PC-9 (cell line): Measurements from ENCODE around the gene TBC1D5. TPM values are rescaled to one million over a fixed set of nuclear protein-coding genes. Genes with fewer than 3 reads are reported as not detected.

Source experiments
- BruUV-seq: library from RNA; stranded (reverse); fragments of 400-500 nt; replicated peaks from 2 replicates; lab custom pipeline; 2021; lab: Mats Ljungman, UMichigan
- CTCF ChIA-PET: fragments of 300-600 bp; sonication (Branson Sonifier 250); formaldehyde crosslinking; loops from one replicate; lab custom pipeline; 2022; ENCODE audit warnings: antibody characterized with exemption; lab: Charles Lee
- POLR2A ChIA-PET: fragments of 300-600 bp; sonication (Branson Sonifier 250); formaldehyde crosslinking; loops from one replicate; lab custom pipeline; 2022; ENCODE audit warnings: antibody characterized with exemption; ENCODE audit not compliant: unreplicated experiment; lab: Charles Lee
- DNase-seq, 2 experiments: peaks; one replicate each; pipeline versions ENCODE4 v3.0.0 to v3.0.0-alpha.2; 2015 to 2022; ENCODE audit warnings: mixed read lengths in 1 of 2
- H2AFZ ChIP-seq: fragments of 200-600 bp; sonication (generic); 2 replicates; pipeline ENCODE4 v1.8.1; 2017; ENCODE audit warnings: antibody characterized with exemption
- H3F3A ChIP-seq: fragments of 200-600 bp; sonication (generic); 2 replicates; pipeline ENCODE4 v1.8.1; 2017; ENCODE audit warnings: antibody characterized with exemption, mild to moderate bottlenecking, low read depth; ENCODE audit not compliant: insufficient read depth
- H3K27ac ChIP-seq: fragments of 200-600 bp; sonication (generic); 2 replicates; pipeline ENCODE4 v1.6.1; 2016; ENCODE audit warnings: mixed run types
- H3K27me3 ChIP-seq: fragments of 200-600 bp; sonication (generic); 2 replicates; pipeline ENCODE4 v1.6.1; 2016; ENCODE audit warnings: low read depth, mixed run types; ENCODE audit not compliant: insufficient read depth
- H3K36me3 ChIP-seq: fragments of 200-600 bp; sonication (generic); 2 replicates; pipeline ENCODE4 v1.6.1; 2016; ENCODE audit warnings: low read depth, mixed run types
- H3K4me1 ChIP-seq: fragments of 200-600 bp; sonication (generic); replicated peaks from 2 replicates; pipeline ENCODE4 v1.6.1; 2016; ENCODE audit warnings: mixed run types; ENCODE audit not compliant: insufficient read depth
- H3K4me2 ChIP-seq: fragments of 200-600 bp; sonication (generic); 2 replicates; pipeline ENCODE4 v1.6.1; 2017; ENCODE audit warnings: mixed run types
- H3K4me3 ChIP-seq: fragments of 200-600 bp; sonication (generic); 2 replicates; pipeline ENCODE4 v1.6.1; 2016; ENCODE audit warnings: mixed run types
- H3K79me2 ChIP-seq: fragments of 200-600 bp; sonication (generic); 2 replicates; pipeline ENCODE4 v1.6.1; 2017; ENCODE audit warnings: low read depth, mixed run types
- H3K9me2 ChIP-seq: fragments of 200-600 bp; sonication (generic); 2 replicates; pipeline ENCODE4 v1.8.1; 2017; ENCODE audit warnings: mild to moderate bottlenecking; ENCODE audit not compliant: insufficient read depth
- H3K9me3 ChIP-seq: fragments of 200-600 bp; sonication (generic); 2 replicates; pipeline ENCODE4 v1.8.1; 2016; ENCODE audit warnings: low read depth; ENCODE audit not compliant: insufficient read depth
- H4K20me1 ChIP-seq: fragments of 200-600 bp; sonication (generic); 2 replicates; pipeline ENCODE4 v1.8.1; 2017; ENCODE audit not compliant: insufficient read depth
- EZH2 ChIP-seq: fragments of 200-600 bp; sonication (generic); IDR thresholded peaks from 2 replicates; pipeline ENCODE4 v1.8.0; 2017; ENCODE audit warnings: antibody characterized with exemption, low read depth
- intact Hi-C: fragments of 100-400 bp; cut with micrococcal nuclease; formaldehyde crosslinking; loops from one replicate; pipeline ENCODE4 v1.10.0; 2022; ENCODE audit not compliant: unreplicated experiment
- total RNA-seq: library from RNA; stranded (reverse); gene quantifications from 2 replicates; pipeline ENCODE4 v1.2.3, GENCODE V29; 2021
- TF ChIP-seq, protein P1 (sequence below): fragments of 200-600 bp; sonication (generic); conservative IDR thresholded peaks from 2 replicates; pipeline ENCODE4 v1.6.1; 2017; ENCODE audit warnings: mixed run types, antibody characterized with exemption, mild to moderate bottlenecking, moderate library complexity

TBC1D5 gene
- total RNA-seq, 1 experiment from 2014 or later, result 54.0 TPM

DNA sequence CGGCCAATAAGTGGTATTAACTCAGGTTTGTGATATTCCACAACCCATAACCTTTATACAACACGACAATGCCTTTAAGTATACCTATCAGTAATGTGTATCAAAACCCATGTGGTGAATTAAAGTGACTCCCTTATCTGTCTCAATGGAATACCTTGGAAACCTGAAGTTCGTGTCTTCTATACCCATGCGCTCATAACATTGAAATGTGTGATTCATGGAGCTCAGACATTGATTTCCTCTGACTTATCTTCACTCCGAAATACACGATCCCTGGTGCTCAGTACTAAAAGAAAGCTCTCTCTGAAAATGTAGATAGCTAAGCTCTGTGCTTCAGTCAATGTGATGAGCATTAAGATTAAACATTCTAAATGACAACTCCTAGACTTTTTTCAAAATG, 140.3 kb downstream of the TBC1D5 start:
- POLR2A ChIA-PET, result interaction anchor here (0.6 kb wide), 1 partner anchor 37 kb away, joined by 3 read pairs; no protein-coding TSS in a partner anchor
- H3K4me1 ChIP-seq, result peaks cover 14% of the 10 kb centered on the region
- H3K27me3 ChIP-seq, result no peaks in the 10 kb centered on the region
- BruUV-seq, result no TSS peak
- no peaks in the 10 kb centered on the region for H3K9me2 ChIP-seq
- no peak overlapping the region for H3K4me2 ChIP-seq
- no peak overlapping the region for H3K27ac ChIP-seq
- H3F3A ChIP-seq, result peaks cover 8% of the 10 kb centered on the region; the same call in 1 of the 2 replicates
- H3K4me3 ChIP-seq, result no peak overlapping the region
- H2AFZ ChIP-seq, result no peak overlapping the region
- CTCF ChIA-PET, result no interaction called here
- H3K9me3 ChIP-seq, result no peaks in the 10 kb centered on the region
- H3K36me3 ChIP-seq, result no peaks in the 10 kb centered on the region
- no peak for DNase-seq
- intact Hi-C loops, result no loop called here
- H3K79me2 ChIP-seq, result peaks cover 4% of the 10 kb centered on the region; the same call in 1 of the 2 replicates
- TF ChIP-seq EZH2, result no peak
- H4K20me1 ChIP-seq, result no peaks in the 10 kb centered on the region

DNA sequence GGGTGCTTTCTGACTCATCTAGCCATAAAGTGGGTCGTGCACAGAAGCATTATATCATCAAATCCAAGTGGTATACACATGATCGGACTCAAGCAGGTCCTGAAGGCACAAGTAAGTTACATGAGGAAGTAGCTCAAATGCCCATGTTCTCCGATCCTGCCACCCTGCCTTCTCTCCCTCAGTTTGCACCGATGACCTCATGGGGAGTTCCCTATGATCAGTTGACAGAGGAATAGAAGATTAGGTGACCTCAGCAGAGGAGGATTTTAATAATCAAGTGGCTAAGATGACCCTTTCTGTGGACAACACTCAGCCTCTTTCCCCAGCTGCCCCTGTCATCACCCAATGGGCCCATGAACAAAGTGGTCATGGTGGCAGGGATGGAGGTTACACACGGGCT, 149.5 kb downstream of the TBC1D5 start:
- intact Hi-C loops, result no loop called here
- Histone ChIP-seq H3K79me2 (no peaks in the 10 kb centered on the region), H2AFZ (no peak overlapping the region), H3K4me2 (no peak overlapping the region), H3K9me2 (no peaks in the 10 kb centered on the region), H3K9me3 (peaks cover 4% of the 10 kb centered on the region), H3F3A (no peaks in the 10 kb centered on the region), H3K4me3 (no peak overlapping the region), H3K27ac (no peak overlapping the region), H3K27me3 (no peaks in the 10 kb centered on the region), H4K20me1 (no peaks in the 10 kb centered on the region; the same call in 1 of the 2 replicates), H3K36me3 (peaks cover 4% of the 10 kb centered on the region; the same call in 1 of the 2 replicates), H3K4me1 (no peaks in the 10 kb centered on the region)
- DNase-seq, result no peak
- BruUV-seq, result no TSS peak
- POLR2A ChIA-PET, result no interaction called here
- TF ChIP-seq, protein P1, sequence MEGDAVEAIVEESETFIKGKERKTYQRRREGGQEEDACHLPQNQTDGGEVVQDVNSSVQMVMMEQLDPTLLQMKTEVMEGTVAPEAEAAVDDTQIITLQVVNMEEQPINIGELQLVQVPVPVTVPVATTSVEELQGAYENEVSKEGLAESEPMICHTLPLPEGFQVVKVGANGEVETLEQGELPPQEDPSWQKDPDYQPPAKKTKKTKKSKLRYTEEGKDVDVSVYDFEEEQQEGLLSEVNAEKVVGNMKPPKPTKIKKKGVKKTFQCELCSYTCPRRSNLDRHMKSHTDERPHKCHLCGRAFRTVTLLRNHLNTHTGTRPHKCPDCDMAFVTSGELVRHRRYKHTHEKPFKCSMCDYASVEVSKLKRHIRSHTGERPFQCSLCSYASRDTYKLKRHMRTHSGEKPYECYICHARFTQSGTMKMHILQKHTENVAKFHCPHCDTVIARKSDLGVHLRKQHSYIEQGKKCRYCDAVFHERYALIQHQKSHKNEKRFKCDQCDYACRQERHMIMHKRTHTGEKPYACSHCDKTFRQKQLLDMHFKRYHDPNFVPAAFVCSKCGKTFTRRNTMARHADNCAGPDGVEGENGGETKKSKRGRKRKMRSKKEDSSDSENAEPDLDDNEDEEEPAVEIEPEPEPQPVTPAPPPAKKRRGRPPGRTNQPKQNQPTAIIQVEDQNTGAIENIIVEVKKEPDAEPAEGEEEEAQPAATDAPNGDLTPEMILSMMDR, result no peak
- TF ChIP-seq EZH2, result no peak
- CTCF ChIA-PET, result no interaction called here

DNA sequence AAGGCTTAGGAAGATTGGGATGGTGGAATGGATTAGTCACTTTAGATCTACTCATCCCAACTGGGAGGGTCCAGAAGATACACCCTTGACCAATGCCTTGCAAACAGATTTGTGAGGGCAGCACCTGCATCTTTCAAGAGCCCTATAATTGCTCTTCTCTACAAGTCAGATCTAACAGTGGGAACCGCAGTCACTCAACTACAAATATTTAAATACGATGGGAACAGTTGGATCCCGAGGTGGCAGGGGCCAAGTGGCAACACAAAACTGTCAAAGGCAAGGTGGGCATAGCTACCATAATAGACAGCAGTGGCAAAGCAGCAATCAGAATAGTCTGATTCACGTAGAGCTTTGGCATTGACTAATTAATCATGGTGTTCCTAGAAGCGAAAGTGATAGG, 152.0 kb downstream of the TBC1D5 start:
- Histone ChIP-seq H3K9me2 (no peaks in the 10 kb centered on the region), H3K36me3 (peaks cover 4% of the 10 kb centered on the region; the same call in 1 of the 2 replicates), H3K4me1 (no peaks in the 10 kb centered on the region), H3K27me3 (no peaks in the 10 kb centered on the region), H3F3A (no peaks in the 10 kb centered on the region), H3K4me2 (no peak overlapping the region), H3K9me3 (peaks cover 4% of the 10 kb centered on the region), H3K4me3 (no peak overlapping the region), H3K27ac (no peak overlapping the region), H4K20me1 (no peaks in the 10 kb centered on the region; the same call in 1 of the 2 replicates), H2AFZ (no peak overlapping the region), H3K79me2 (no peaks in the 10 kb centered on the region)
- TF ChIP-seq EZH2, result no peak
- TF ChIP-seq, protein P1, result no peak
- POLR2A ChIA-PET, result no interaction called here
- no peak for DNase-seq
- intact Hi-C loops, result no loop called here
- BruUV-seq, result no TSS peak
- CTCF ChIA-PET, result no interaction called here

DNA sequence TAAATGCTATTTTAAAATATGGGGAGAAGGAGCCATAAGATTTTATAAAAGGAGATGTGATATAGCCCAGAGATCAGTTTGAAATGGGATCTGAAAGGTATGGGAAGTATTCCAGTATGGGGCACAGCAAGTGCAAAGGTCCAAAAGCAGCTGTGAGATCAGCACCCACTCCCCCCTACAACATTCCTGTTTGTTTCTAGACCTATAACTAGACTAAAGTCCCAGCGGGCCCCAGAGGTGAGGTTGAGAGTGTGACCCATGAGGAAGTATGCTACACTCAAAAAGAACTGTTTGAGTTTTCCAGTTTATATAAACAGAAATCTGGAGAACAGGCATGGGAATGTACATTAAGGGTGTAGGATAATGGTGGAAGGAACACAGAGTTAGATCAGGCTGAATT, 152.5 kb downstream of the TBC1D5 start:
- no peaks in the 10 kb centered on the region for H3K4me1 ChIP-seq
- no peak for DNase-seq
- H3K9me2 ChIP-seq, result no peaks in the 10 kb centered on the region
- BruUV-seq, result no TSS peak
- H3F3A ChIP-seq, result no peaks in the 10 kb centered on the region
- CTCF ChIA-PET, result no interaction called here
- no peak overlapping the region for H3K27ac ChIP-seq
- POLR2A ChIA-PET, result no interaction called here
- no peaks in the 10 kb centered on the region for H3K27me3 ChIP-seq
- no peak overlapping the region for H3K4me3 ChIP-seq
- TF ChIP-seq EZH2, result no peak
- TF ChIP-seq, protein P1, result no peak
- no peaks in the 10 kb centered on the region for H3K79me2 ChIP-seq
- intact Hi-C loops, result no loop called here
- peaks cover 4% of the 10 kb centered on the region for H3K9me3 ChIP-seq
- peaks cover 4% of the 10 kb centered on the region; the same call in 1 of the 2 replicates for H3K36me3 ChIP-seq
- no peaks in the 10 kb centered on the region; the same call in 1 of the 2 replicates for H4K20me1 ChIP-seq
- no peak overlapping the region for H2AFZ ChIP-seq
- no peak overlapping the region for H3K4me2 ChIP-seq
